Endometrium (tissue), 2 donors: ENCODE data around the gene MAST4.
"Not testable (repeated sequence)": the region's sequence is repeated elsewhere in the genome, so short reads cannot be mapped to it uniquely, and the experiment has no call there.

Experiments used
- FAIRE-seq: peaks from 2 replicates; lab custom pipeline; 2012; peaks lifted over from hg19 to GRCh38; lab: Jason Lieb, UNC
- donor health status: control.
- donor health status: control.

MAST4 gene

DNA sequence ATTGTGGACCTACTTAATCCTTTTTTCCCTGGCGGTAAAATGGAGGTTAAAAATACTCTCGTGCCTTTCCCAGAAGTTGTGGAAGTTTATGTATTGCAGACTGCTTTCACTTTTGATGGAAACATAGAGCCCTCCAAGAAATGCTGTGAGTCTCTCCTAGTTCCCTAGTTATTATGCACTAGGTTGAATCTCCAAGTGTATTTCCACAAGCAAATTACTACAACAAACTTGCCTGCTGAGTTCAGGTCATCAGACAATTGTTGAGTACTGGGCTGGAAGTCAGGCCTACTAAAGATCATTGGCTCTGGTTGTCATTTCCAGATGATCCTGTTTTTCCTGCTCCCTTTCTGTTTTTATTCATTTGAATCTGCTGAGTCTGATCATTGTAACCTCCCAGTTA is 496.3 kb downstream of the MAST4 start:
- no peak for FAIRE-seq

DNA sequence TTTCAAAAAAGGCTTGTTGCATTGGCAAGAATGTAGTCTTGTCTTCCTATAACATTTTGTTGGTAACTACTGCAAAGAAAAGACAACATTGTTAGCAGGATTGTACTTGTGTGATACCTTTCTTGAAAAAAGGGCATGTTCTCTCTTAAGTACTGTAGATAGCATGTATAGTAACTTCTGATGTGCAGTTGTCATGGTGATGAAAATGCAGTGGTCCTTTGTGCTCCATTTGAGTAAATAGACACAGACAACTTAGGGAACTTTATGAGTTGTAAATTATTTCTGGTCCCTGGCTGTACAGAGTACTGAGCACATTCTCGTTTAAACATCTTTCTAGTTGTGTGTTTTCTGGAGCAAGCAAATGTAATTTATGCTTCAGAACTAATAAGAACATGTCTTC is 497.1 kb downstream of the MAST4 start:
- no peak for FAIRE-seq

DNA sequence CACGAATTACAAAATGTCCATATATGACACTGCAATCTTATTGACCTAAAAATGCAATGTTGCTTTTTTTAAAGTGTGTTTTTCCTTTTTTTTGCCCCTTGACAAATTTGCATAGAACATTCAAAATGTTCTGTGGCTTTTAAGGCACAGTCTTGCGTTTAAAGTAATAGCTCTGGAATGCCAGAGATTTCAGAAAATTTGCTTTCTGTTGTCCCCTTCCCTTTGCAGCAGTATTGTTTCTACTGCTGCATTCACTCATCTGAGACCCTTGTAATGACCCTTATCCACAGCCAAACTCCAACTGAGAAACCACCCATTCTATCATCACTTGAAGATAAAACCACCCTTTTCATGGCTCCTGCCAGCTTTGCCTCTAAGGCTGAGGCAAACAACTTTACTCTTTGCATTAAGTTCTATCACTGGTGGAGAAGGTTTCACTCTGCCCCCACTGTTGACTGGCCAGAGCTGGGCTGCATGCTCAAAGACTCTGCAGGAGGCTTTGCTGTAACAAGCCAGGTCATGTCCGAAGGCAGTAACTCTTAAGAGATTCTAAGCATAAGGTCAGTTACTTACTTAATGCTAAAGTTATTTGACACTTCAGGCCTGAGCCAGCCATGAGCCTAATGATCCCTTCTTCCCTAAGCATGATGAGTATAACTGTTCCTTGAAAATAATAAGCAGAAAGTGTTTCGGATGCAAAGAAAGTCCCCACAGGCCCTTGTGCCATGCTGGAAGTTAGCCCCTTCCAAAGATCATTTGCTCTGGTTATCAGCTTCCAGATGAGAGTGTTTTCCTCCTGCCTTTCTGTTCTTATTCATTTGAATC is 498.5 kb downstream of the MAST4 start:
- FAIRE-seq = no peak

DNA sequence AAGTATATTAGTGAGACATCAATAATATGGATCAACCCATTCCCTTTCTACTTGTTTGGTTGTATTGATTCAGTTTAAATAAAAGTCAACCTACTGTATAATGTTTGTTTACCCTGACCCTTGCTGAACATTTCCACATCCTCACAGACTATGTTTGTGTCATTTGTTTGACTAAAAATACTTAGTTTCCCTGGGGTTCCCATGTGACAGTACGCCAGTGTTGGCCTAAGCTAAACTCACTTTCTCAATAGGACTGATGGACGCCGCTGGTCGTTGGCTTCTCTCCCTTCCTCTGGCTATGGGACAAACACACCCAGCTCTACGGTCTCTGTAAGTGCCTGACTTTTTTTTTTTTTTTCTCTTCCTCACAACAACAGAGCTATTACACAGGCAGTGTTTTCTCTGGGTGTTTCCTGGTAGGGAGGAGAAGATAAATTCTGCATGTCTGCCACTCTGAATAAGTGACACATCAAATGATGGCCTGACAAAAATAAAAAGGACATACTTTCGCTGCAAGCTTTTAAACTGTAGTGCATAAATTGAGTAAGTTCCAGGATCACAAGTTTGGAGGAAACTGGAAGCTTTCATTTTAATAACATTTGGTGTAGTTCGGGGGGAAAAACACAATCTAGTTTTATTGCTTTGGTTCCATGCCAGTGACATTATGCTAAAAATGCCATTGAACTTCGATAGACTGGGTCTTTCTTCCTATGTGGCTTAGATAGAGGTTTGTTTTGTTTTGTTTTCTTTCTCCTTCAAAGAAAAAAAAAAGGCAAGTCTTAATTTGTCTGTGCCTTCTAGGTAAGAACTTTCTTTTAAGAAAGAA is 499.4 kb downstream of the MAST4 start:
- no peak for FAIRE-seq

DNA sequence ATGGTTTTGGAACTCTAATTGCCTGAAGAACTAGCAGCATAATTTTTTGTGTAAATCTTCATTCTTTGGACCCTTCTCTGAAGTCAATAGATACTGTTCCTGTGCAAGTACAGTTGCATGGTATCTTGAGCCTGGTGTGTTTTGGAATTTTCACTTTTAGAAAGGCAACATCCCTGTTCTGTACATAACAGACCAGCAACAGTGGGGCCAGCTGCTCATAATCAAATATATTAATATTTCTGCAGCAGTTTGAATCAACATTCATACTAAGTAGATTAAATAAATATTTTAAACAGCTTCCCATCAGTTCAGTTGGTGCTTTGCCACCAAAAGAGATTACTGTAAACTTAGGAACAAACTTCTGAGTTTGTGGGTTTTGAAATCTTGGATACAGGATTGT is 502.5 kb downstream of the MAST4 start:
- no peak for FAIRE-seq

DNA sequence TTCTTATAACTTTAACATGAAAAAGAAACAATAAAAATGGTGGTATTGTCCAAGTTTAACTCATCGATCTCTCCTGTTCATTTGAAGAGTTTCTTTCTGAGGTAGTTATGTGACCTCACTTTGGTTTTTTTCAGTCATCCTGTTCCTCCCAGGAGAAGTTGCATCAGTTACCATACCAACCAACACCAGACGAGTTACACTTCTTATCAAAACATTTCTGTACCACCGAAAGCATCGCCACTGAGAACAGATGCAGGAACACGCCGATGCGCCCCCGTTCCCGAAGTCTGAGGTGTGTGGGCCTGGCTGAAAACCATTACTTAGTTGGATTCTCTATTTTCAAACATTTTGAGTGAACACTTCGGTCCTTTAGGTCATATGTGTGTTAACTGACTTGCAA is 504.1 kb downstream of the MAST4 start:
- FAIRE-seq = no peak

DNA sequence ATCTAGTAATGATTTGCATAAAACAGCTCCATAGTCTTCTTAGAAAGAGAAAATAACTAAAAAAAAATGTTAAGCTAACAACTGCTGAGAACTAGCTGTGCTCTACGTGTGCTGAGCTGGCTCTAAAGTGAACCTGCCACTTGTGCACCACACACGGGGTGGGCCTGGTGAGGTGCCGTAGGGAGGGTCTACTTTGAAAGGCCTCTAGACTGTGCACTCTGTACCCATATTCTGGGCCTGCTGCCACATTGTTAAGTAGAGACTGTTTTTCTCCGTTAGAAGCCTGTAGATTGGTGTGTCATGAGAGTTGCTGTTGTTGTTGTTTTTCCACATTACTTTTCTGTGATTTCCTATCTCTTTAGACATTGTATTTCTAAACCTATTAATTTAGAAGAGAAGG is 506.5 kb downstream of the MAST4 start:
- FAIRE-seq = no peak

DNA sequence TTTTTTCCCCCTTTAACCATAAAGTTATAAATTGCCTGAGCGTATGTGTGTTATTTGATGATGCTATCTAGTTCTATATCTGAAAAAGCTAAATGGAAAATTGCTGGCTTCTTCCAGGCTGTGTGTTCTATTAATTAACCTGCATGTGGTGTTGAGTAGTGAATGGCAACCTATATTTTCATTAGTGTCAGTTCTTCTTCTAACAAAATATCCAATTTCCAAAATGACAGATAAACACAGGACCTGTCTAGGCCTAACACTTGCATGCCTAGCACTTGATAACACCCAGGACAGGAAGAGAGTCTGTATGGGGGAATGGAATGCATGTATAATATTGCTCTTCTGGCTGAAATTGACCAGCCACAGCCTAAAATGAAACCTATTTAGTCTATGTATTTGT is 508.7 kb downstream of the MAST4 start:
- no peak for FAIRE-seq

DNA sequence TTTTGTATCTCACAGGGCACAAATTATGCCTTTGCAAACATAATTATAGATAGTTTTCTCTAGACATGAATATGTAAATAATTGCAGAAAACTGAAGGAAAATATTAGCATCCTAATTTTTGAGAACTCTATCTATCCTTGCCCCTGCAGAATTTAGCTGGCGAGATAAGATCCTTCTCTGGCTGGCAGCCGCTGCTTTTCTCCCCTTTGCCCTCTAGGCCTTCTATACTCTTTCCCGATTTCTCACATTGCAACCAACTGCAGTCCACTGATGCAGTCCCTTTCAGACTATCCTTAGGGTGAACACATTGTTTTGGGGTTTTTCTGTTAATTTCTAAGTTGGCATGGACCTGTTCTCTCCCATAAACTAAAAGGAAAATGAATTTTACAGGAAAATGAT is 509.1 kb downstream of the MAST4 start:
- no peak for FAIRE-seq

DNA sequence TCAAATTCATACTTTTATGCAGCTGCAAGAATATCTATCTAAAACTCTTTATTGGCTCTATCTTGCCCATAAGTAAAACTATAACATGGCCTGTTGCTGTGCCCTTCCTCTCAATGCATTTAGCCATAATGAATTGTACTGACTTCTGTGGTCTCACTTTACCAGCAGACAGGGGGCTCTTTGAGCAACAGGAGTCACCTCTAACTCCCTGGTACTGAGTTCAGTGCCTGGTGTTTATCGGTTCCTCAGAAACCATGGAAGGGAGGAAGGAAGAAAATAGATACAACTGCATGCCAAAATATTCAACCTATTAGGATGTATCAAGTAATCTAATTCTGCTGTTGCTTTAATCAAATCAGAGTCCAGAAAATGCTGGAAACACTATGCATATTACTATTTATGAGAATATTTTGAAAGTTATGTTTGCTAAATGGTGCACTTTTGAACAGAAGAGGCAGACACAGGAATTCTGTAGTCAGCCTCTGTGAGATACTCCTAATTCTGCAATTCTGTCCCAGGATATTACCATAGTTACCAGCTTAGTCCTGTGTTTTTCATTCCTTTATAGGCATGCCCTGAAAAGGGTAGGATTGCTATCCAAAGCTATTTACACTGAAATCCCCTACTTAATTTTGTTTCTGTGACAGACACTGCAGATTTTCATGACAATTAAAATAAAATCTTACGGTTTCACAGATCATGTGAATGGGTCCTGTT is 510.6 kb downstream of the MAST4 start:
- no peak for FAIRE-seq

DNA sequence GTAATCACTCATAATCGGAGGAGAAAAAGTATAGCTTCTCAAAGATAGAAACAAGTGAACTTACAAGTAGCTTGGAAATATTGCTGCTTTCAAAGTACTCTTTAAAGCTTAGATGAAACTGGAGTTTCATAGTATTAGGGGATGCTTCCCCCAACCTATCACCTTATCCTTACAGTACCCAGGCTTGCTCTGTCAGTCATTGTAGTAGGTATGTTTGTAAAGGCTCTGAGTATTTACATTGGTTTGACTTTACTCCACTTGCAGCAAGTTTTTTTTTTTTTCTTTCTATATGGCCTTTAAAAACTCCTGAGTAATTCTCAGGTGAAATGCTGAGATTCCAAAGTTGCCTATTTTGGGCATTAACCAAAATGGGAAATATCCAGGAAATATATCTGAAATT is 515.6 kb downstream of the MAST4 start:
- no peak for FAIRE-seq

DNA sequence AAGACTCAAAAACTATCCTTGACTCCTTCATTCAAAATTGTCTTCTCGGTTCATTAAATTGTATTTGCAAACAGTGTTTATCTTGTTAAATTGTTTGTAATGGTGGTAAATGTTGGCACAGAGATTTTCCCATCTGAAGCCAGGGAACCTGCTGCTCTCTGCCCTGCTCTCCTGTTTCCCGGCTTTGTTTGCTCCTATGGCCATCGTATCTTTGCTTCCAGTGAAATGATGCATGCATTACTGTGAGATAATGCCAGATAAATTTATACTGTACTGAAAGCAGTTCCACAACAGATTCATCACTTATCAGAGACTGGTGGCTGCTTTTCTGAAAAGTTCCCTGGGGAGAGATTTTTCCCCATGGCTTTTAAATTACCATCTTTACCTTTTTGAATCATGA is 519.1 kb downstream of the MAST4 start:
- no peak for FAIRE-seq

DNA sequence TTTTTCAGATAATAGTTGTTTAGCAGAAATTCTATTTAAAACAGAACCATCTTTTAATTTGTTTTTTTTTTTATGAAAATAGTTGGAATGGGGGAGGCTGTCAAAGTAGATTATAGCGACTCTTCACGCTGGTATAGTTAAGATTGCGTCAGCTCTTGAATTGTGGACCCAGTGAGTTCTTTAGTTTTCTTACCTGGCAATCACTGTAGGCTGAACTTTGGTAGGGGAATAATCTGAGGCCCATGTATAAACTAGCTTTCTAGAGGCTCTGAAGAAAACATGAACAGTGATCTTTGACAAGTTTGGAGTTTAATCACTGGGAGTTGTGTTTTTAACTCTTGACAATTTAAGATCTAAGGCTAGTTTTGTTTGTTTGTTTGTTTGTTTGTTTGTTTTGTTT is 519.6 kb downstream of the MAST4 start:
- FAIRE-seq = no peak

DNA sequence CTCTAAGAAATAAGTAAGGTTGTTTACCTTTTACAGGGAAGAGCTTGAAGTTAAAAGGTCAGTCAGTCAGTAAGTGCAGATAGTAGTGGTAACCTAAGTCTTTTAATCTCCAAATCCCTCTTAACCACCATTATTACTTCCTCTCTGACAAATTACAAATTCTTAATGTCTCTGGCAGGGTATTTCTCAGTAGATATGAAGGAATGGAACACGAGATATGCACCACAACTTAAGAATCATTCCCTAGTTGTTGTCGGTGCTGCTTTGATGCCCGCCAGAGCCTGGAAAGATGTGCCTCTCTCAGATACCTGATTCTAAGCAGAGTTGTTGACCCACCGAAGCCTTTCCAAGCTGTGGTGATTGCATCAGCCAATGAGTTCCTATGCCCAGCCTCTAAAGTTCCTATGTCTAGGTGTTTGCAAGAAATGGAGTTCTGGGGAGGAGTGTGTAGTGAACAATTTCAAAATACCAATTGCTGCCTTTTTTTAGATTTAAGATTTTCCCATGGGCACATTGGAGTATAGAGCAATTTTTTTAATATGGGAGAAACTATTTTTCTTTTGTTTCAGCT is 521.9 kb downstream of the MAST4 start:
- no peak for FAIRE-seq

DNA sequence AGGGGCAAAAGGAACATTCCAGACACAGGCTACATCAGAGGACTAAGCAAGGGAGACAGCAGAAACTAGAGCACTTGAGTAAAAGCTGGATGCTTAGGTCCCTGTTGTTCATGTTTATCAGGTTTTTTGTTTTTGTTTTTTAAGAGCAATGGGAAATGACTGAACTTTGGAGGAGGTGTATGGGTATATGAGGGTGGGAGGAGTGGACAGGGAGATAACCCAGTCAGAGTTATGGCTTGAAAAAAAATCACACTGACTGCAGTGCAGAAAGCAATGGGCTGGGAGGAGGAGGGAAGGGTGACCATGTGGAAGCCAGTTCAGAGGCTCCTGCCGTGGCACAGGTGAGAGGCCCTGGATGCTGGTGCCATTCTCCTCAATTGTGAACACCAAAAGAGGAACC is 522.8 kb downstream of the MAST4 start:
- FAIRE-seq = no peak

DNA sequence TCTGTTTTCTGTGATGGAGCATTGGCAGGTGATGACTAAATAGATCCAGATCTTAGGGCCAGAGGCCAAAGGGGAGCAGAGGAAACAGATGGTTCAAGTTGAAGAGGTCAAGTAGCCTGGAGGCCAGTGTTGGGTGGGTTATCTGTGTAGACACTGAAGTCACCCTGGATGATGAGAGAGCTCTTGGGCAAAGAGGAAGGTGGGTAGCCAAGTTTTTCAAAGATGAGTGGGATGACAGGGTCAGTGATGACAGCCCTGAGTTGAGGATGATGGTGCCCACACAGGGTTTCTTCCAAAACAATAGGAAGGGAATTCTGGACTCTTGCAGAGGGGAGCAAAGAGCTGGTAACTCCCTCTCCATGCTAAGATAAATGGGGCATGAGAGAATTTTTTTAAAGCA is 523.8 kb downstream of the MAST4 start:
- no peak for FAIRE-seq

DNA sequence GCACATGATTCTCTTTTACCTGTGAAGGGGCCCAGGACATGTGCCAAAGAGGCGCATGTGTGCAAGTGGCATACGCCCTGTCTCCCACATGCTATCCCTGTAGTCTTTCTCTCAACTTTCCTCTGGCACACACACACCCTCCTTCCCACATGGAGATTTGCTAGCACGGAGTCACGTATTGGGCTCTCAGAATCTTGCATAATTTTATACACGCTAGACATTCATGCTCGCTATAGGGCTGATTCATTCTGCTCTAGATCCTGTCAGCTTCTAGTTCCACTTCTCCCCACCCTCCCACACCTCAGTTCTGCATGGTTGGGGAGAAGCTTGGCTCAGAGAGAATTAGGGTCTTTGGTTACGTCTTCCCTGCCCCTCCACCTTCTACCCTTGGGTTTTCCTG is 527.6 kb downstream of the MAST4 start:
- no peak for FAIRE-seq

DNA sequence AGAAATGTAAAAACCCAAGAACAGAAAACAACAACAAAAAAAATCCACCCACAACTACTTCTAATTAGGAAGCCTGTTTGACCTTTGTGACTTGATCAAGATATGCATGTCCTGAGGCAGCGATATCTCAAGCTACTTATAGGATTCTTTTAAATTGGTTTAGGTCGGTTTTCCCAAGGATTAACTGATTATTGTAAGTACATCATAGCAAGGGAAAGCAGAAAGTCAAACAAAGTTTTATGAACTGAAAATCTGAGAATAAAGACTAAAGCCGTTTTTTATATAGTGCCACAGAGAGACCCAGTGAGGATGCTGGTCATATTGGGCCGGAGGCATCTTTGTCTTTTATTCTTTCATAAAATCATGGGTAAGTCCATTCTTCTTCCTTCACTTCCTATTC is 528.4 kb downstream of the MAST4 start:
- no peak for FAIRE-seq

DNA sequence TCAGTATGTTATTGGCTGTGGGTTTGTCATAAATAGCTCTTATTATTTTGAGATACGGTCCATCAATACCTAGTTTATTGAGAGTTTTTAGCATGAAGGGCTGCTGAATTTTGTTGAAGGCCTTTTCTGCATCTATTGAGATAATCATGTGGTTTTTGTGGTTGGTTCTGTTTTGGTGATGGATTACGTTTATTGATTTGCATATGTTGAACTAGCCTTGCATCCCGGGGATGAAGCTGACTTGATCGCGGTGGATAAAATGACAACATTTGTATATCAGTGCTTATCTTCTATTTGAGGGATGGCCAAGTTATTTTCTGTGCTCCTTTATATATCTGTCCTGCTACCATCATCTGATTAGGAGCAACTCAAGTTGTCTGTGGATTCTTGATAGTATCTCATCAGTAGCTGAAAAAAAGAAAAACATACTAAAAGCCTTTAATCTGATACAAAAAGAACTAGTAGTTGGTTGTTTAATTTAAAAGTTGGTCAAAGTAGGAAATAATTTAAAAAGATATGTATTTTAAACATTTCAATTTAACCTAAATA is 531.2 kb downstream of the MAST4 start:
- not testable (repeated sequence) for FAIRE-seq

DNA sequence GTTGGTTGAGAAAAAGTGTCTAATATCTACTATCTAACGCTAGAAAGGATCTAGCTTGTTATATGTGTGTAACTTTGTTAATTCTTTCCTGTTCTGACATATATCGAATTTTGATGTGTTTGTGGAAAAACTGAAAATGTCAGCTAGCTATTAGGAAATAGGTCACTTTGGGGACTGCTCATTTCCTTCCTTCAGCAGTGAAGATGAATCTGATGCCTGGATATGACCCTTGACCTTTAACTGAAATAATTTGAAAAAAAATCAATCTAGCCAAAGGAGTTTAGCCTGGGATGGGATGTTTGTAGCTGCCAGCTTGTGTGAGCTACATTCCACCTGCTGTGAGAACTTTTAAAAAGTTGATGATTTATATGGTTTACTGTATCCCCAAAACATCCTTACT is 533.6 kb downstream of the MAST4 start:
- FAIRE-seq = no peak

DNA sequence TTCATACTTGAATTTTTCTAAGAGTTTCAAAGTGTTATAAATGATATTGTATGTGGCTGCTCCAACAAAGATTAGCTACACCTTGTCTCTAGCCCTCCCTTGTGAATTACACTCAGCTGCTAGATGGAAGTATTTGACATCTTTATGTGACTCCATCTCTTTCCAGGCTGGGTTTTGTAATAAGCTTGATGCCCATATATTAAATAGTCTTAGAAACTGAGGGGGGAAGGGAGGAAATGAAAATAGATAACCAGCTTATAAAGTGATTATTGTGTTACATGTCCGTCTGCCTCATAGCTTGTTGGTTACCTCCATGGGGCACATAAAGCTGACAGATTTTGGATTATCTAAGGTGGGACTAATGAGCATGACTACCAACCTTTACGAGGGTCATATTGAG is 537.0 kb downstream of the MAST4 start:
- FAIRE-seq = no peak

DNA sequence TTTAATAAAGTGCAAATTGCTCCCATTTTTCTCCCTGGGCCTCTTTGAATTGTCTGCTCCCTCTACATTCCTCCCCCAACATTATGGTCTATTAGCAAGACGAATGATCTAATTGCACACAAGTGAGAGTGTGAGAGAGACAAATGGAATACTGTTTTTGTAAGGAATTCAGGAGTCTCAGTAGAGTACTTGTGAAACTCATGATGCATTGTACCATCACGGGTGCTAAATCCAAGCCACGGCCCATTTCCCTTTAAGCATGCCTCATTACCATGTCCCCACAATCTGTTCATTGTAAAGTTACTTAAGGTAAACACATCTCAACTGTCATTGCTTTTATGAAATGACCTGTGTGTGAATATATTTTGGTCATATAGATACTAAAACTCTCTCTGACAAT is 537.6 kb downstream of the MAST4 start:
- FAIRE-seq = no peak
